ENCODE measurements around the gene LRRC51.

DNA sequence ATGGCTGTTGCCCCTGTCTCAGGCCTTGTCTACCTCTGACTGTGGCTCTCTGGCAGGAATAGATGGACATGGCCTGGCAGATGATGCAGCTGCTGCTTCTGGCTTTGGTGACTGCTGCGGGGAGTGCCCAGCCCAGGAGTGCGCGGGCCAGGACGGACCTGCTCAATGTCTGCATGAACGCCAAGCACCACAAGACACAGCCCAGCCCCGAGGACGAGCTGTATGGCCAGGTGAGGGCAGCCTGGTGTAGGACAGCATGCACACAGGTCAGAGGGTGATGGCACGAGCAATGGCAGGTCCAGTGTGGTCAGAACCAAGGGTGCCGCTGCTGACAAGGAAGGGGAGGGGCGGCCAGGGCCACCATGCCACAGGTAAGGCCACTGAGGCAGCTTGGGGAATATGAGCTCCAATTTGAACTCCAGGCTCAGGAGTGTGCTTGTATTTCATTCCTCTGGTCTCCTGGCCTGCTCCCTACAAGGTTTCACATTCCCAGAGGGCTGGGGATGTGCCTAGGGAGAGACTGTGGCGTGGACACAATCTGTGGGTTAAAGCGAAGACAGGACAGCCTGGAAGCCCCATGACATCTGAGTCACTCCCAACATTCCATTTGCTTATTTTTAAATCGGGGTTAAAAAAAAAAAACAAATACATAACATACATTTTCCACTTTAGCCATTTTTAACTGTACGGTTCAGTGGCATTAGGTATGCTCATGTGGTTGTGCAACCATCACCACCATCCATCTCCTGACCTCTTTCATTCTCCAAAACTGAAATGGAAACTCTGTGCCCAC lies 55.4 kb downstream of the LRRC51 start:
- TF ChIP-seq, protein P1, sequence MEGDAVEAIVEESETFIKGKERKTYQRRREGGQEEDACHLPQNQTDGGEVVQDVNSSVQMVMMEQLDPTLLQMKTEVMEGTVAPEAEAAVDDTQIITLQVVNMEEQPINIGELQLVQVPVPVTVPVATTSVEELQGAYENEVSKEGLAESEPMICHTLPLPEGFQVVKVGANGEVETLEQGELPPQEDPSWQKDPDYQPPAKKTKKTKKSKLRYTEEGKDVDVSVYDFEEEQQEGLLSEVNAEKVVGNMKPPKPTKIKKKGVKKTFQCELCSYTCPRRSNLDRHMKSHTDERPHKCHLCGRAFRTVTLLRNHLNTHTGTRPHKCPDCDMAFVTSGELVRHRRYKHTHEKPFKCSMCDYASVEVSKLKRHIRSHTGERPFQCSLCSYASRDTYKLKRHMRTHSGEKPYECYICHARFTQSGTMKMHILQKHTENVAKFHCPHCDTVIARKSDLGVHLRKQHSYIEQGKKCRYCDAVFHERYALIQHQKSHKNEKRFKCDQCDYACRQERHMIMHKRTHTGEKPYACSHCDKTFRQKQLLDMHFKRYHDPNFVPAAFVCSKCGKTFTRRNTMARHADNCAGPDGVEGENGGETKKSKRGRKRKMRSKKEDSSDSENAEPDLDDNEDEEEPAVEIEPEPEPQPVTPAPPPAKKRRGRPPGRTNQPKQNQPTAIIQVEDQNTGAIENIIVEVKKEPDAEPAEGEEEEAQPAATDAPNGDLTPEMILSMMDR (IDR thresholded peaks at IDR 0.05), result no peak
- no peak for TF ChIP-seq POLR2A (IDR thresholded peaks at IDR 0.05)
